IMR-90 (cell line): ENCODE data around the gene CDK8. TPM values are rescaled to one million over a fixed set of nuclear protein-coding genes. Genes with fewer than 3 reads are reported as not detected.

Experiments used
- ATAC-seq: fragments of 200-7000 bp; cut with Tn5 transposase; 2 replicates; pipeline ENCODE4 v1.9.1; 2020; ENCODE audit warnings: low read depth, mild to moderate bottlenecking, moderate library complexity
- BruUV-seq: library from RNA; stranded (reverse); fragments of 400-500 nt; replicated peaks from 2 replicates; lab custom pipeline; 2021; lab: Mats Ljungman, UMichigan
- CTCF ChIA-PET: fragments of 300-600 bp; formaldehyde crosslinking; extraction: SDS; loops from one replicate; lab custom pipeline; 2021; ENCODE audit warnings: antibody characterized with exemption; lab: Yijun Ruan, JAX
- POLR2A ChIA-PET: fragments of 300-600 bp; sonication (Branson Sonifier 250); formaldehyde crosslinking; loops from one replicate; lab custom pipeline; 2022; ENCODE audit warnings: antibody characterized with exemption; ENCODE audit not compliant: unreplicated experiment; lab: Charles Lee
- DNase-seq: peaks from one replicate; pipeline ENCODE4 v3.0.0; 2013
- H2AFZ ChIP-seq: replicated peaks from 2 replicates; pipeline ENCODE3; 2013; ENCODE audit warnings: low read length, mild to moderate bottlenecking; ENCODE audit not compliant: poor library complexity
- H2AK5ac ChIP-seq: 2 replicates; pipeline ENCODE4 v1.6.1; 2013; ENCODE audit warnings: low read depth, low read length, inconsistent platforms
- H2AK9ac ChIP-seq: replicated peaks from 2 replicates; pipeline ENCODE3; 2013; ENCODE audit warnings: mild to moderate bottlenecking, low read depth, low read length, moderate library complexity; ENCODE audit not compliant: poor library complexity
- H2BK120ac ChIP-seq: 2 replicates; pipeline ENCODE4 v1.6.1; 2013; ENCODE audit warnings: low read depth, low read length, inconsistent platforms
- H2BK15ac ChIP-seq: 3 replicates; pipeline ENCODE4 v1.6.1; 2013; ENCODE audit warnings: low read depth, low read length, inconsistent platforms
- H2BK20ac ChIP-seq: 2 replicates; pipeline ENCODE4 v1.6.1; 2013; ENCODE audit warnings: low read depth, mild to moderate bottlenecking, inconsistent platforms, low read length, moderate library complexity
- H2BK5ac ChIP-seq: 2 replicates; pipeline ENCODE4 v1.6.1; 2013; ENCODE audit warnings: mild to moderate bottlenecking, low read depth, low read length, inconsistent platforms; ENCODE audit not compliant: poor library complexity, severe bottlenecking
- H3K14ac ChIP-seq: replicated peaks from 2 replicates; pipeline ENCODE4 v1.6.1; 2013; ENCODE audit warnings: low read depth, low read length, inconsistent platforms
- H3K18ac ChIP-seq: 2 replicates; pipeline ENCODE4 v1.6.1; 2013; ENCODE audit warnings: low read depth, low read length, control low read depth
- H3K23ac ChIP-seq: 2 replicates; pipeline ENCODE4 v1.6.1; 2013; ENCODE audit warnings: low read depth, low read length, inconsistent platforms
- H3K27ac ChIP-seq: 2 replicates; pipeline ENCODE4 v1.5.1; 2013; ENCODE audit warnings: mild to moderate bottlenecking, control low read depth, low read length; ENCODE audit not compliant: insufficient read depth
- H3K27me3 ChIP-seq: 2 replicates; pipeline ENCODE4 v1.6.1; 2013; ENCODE audit warnings: low read length; ENCODE audit not compliant: control insufficient read depth, insufficient read depth
- H3K36me3 ChIP-seq: 2 replicates; pipeline ENCODE4 v1.6.1; 2013; ENCODE audit warnings: low read length, mixed read lengths; ENCODE audit not compliant: control insufficient read depth, insufficient read depth
- H3K4ac ChIP-seq: 2 replicates; pipeline ENCODE4 v1.6.1; 2013; ENCODE audit warnings: low read depth, low read length, inconsistent platforms
- H3K4me1 ChIP-seq: 2 replicates; pipeline ENCODE4 v1.6.1; 2013; ENCODE audit warnings: low read length, mixed read lengths; ENCODE audit not compliant: control insufficient read depth, insufficient read depth
- H3K4me2 ChIP-seq: 2 replicates; pipeline ENCODE4 v1.6.1; 2013; ENCODE audit warnings: low read depth, mild to moderate bottlenecking, control low read depth, low read length, moderate library complexity
- H3K4me3 ChIP-seq: 2 replicates; pipeline ENCODE4 v1.5.1; 2013; ENCODE audit warnings: low read depth, mild to moderate bottlenecking, control low read depth, low read length, moderate library complexity; ENCODE audit not compliant: insufficient read depth
- H3K56ac ChIP-seq: 2 replicates; pipeline ENCODE4 v1.6.1; 2013; ENCODE audit warnings: low read length, inconsistent platforms; ENCODE audit not compliant: insufficient read depth; ENCODE audit errors: extremely low read depth
- H3K79me1 ChIP-seq, 2 experiments: 2 replicates each; pipeline ENCODE4 v1.6.1; 2013; ENCODE audit warnings: low read length in 2 of 2, inconsistent platforms in 1 of 2, low read depth in 1 of 2
- H3K9ac ChIP-seq: 2 replicates; pipeline ENCODE4 v1.6.1; 2013; ENCODE audit warnings: low read depth, low read length, control low read depth
- H3K9me1 ChIP-seq: 2 replicates; pipeline ENCODE4 v1.6.1; 2013; ENCODE audit warnings: low read length, inconsistent platforms; ENCODE audit not compliant: insufficient read depth
- H3K9me3 ChIP-seq: 2 replicates; pipeline ENCODE4 v1.6.1; 2013; ENCODE audit warnings: low read length; ENCODE audit not compliant: control insufficient read depth, insufficient read depth
- H4K20me1 ChIP-seq: 2 replicates; pipeline ENCODE4 v1.6.1; 2013; ENCODE audit warnings: low read length, inconsistent platforms; ENCODE audit not compliant: insufficient read depth
- H4K5ac ChIP-seq: 2 replicates; pipeline ENCODE4 v1.6.1; 2013; ENCODE audit warnings: mild to moderate bottlenecking, low read depth, low read length, control low read depth
- H4K8ac ChIP-seq, 2 experiments: 2 replicates each; pipeline ENCODE4 v1.6.1; 2013; ENCODE audit warnings: low read depth in 2 of 2, low read length in 2 of 2, control low read depth in 1 of 2, inconsistent platforms in 1 of 2
- H4K91ac ChIP-seq: 2 replicates; pipeline ENCODE4 v1.6.1; 2013; ENCODE audit warnings: low read depth, low read length, inconsistent platforms; ENCODE audit not compliant: insufficient read depth
- BHLHE40 ChIP-seq: fragments of 150-350 bp; IDR thresholded peaks from 2 replicates; pipeline ENCODE4 v1.6.1; 2016; ENCODE audit warnings: mild to moderate bottlenecking, low read depth, low read length
- CEBPB ChIP-seq: IDR thresholded peaks from 2 replicates; pipeline ENCODE4 v1.6.1; 2012; ENCODE audit warnings: low read depth, low read length, improper control_type of control experiment
- ELK1 ChIP-seq: fragments of 150-350 bp; IDR thresholded peaks from 2 replicates; pipeline ENCODE4 v1.6.1; 2016; ENCODE audit warnings: low read depth, mild to moderate bottlenecking, low read length, moderate library complexity, borderline replicate concordance
- MAFK ChIP-seq: IDR thresholded peaks from 2 replicates; pipeline ENCODE4 v1.6.1; 2012; ENCODE audit warnings: low read depth, low read length, improper control_type of control experiment
- MAZ ChIP-seq: IDR thresholded peaks from 2 replicates; pipeline ENCODE4 v1.6.1; 2012; ENCODE audit warnings: low read depth, mild to moderate bottlenecking, low read length, improper control_type of control experiment, moderate library complexity, borderline replicate concordance
- MXI1 ChIP-seq: IDR thresholded peaks from 2 replicates; pipeline ENCODE4 v1.6.1; 2012; ENCODE audit warnings: low read depth, mild to moderate bottlenecking, low read length, moderate library complexity, borderline replicate concordance
- NFE2L2 ChIP-seq: fragments of 150-350 bp; IDR thresholded peaks from 2 replicates; pipeline ENCODE4 v1.6.1; 2016; ENCODE audit warnings: low read depth, mild to moderate bottlenecking, low read length
- RAD21 ChIP-seq: IDR thresholded peaks from 2 replicates; pipeline ENCODE4 v1.6.1; 2012; ENCODE audit warnings: low read length, improper control_type of control experiment
- RCOR1 ChIP-seq: IDR thresholded peaks from 2 replicates; pipeline ENCODE4 v1.6.1; 2012; ENCODE audit warnings: mild to moderate bottlenecking, low read length, improper control_type of control experiment; ENCODE audit not compliant: insufficient replicate concordance
- RFX5 ChIP-seq: IDR thresholded peaks from 2 replicates; pipeline ENCODE4 v1.8.0; 2012; ENCODE audit warnings: low read depth, mild to moderate bottlenecking, low read length, moderate library complexity
- WGBS, 2 experiments: methylation state at CpG; one replicate each; pipeline versions ENCODE4 v1.1.5 to v1.1.7; 2013; ENCODE audit warnings: missing lambda C conversion rate in 2 of 2; ENCODE audit not compliant: insufficient read length in 1 of 2; ENCODE audit errors: extremely low coverage in 2 of 2; 5-methylcytosine and 5-hydroxymethylcytosine counted together
- dilution Hi-C: fragments of 300-500 bp; cut with HindIII; formaldehyde crosslinking; loops from one replicate; pipeline ENCODE4 v1.14.3; 2018; ENCODE audit warnings: low sequenced_read_pairs; ENCODE audit not compliant: unreplicated experiment
- in situ Hi-C: fragments of 300-500 bp; cut with MboI; formaldehyde crosslinking; loops from 3 replicates; pipeline ENCODE4 v1.14.3; 2019; ENCODE audit warnings: low sequenced_read_pairs, inconsistent platforms, mixed read lengths
- intact Hi-C: fragments of 100-400 bp; cut with micrococcal nuclease; formaldehyde crosslinking; loops from 2 replicates; pipeline ENCODE4 v1.10.0; 2022
- polyA plus RNA-seq, 3 experiments: library from polyadenylated mRNA; depleted of rRNA; stranded (reverse); fragments of >200 nt; gene quantifications; 2 replicates each; pipeline ENCODE4 v1.2.3, GENCODE V29; 2012; ENCODE audit warnings: low replicate concordance in 1 of 3
- total RNA-seq: library from RNA; depleted of rRNA; stranded (reverse); fragments of >200 nt; gene quantifications from 2 replicates; pipeline ENCODE4 v1.2.3, GENCODE V29; 2012

CDK8 gene
- total and polyA plus RNA-seq, 2 of the 4 experiments (the other 2 are of a cell fraction): 15.4 to 19.0 TPM

GRCh38 chr13:26324294-26324693 lies 70.4 kb downstream of the CDK8 start:
- ChIA-PET CTCF (no interaction called here), POLR2A (no interaction called here)
- Histone ChIP-seq H3K9ac (no peak overlapping the region), H4K91ac (no peak overlapping the region), H3K23ac (no peak overlapping the region), H3K4me2 (no peak overlapping the region), H2BK20ac (no peak overlapping the region), H3K79me1 (peaks cover 9 to 21% of the 10 kb centered on the region in 2 experiments; a peak in 3 of 4 replicates), H3K36me3 (no peaks in the 10 kb centered on the region), H4K20me1 (peaks cover 20% of the 10 kb centered on the region; the same call in 1 of the 2 replicates), H2AK9ac (no peak overlapping the region), H3K27ac (no peak overlapping the region), H2BK15ac (no peak overlapping the region), H3K18ac (no peak overlapping the region), H3K4me3 (no peak overlapping the region), H3K9me1 (no peaks in the 10 kb centered on the region), H2AFZ (no peak overlapping the region), H3K14ac (no peak overlapping the region), H2AK5ac (no peak overlapping the region), H3K56ac (no peak overlapping the region), H4K8ac (no peak overlapping the region), H2BK120ac (no peak overlapping the region), H3K4ac (no peak overlapping the region), H3K9me3 (no peaks in the 10 kb centered on the region), H3K4me1 (peaks cover 5% of the 10 kb centered on the region; the same call in 1 of the 2 replicates), H2BK5ac (no peak overlapping the region), H3K27me3 (no peaks in the 10 kb centered on the region), H4K5ac (no peak overlapping the region)
- TF ChIP-seq RAD21: no peak
- no peak for TF ChIP-seq MXI1
- no peak for TF ChIP-seq ELK1
- no peak for TF ChIP-seq MAFK
- no peak for TF ChIP-seq MAZ
- TF ChIP-seq BHLHE40: no peak
- TF ChIP-seq CEBPB: no peak
- no peak for TF ChIP-seq RCOR1
- TF ChIP-seq NFE2L2: no peak
- TF ChIP-seq RFX5: no peak
- no TSS peak for BruUV-seq
- no peak for ATAC-seq
- no peak for DNase-seq
- dilution Hi-C loops: no loop called here
- intact Hi-C loops: no loop called here
- no CpG with 5 or more reads among the region's 3 CpGs for WGBS, 2 experiments
- in situ Hi-C loops: no loop called here
